Bladder microvascular endothelial cell (primary cell): ENCODE data around the gene GCH1. TPM values are rescaled to one million over a fixed set of nuclear protein-coding genes. Genes with fewer than 3 reads are reported as not detected.

ENCODE experiments used
- total RNA-seq: library from RNA; depleted of rRNA; stranded (reverse); fragments of >200 nt; gene quantifications from 2 replicates; pipeline ENCODE4 v1.2.3, GENCODE V29; 2014

The GCH1 gene, protein sequence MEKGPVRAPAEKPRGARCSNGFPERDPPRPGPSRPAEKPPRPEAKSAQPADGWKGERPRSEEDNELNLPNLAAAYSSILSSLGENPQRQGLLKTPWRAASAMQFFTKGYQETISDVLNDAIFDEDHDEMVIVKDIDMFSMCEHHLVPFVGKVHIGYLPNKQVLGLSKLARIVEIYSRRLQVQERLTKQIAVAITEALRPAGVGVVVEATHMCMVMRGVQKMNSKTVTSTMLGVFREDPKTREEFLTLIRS
- total RNA-seq: 6.0 and 8.4 TPM in 2 replicates

DNA sequence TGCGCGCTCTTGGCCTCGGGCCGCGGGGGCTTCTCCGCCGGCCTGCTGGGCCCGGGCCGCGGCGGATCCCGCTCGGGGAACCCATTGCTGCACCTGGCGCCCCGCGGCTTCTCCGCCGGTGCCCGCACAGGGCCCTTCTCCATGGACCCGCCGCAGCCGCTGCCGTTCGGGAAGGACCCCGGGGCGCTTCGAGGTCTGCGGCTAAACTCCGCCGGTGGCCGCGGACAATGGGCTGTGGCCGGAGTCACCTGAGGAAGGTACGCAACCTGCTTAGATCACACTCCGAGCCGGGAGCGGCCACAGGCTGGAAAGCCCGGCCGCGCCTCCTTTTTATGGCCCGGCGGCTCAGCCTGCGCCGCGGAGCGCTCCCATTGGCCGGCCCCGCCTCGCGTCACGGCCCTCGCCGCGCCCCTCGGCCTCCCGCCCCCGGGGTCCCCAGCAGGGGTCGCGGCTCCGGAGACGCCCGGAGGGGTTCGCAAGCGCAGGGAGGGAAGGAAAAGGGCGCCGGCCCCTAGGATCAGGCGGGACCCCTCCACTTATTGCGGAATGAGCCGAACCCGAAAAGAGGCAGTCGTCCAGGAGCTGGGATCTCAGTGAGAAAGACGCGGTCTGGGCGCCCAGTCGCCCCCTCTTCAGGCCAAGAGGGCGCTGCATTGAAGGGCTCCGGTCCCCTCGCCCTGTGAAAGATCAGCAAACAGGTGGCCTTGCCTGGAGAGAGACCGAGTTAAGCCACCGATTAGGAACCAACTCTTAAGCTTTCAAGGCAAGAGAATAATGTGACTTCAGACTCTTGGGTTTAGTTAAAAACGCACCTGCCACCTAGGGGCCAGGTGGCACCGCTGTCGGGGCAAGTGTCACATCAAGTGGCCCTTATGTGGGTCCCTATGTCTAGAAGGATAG lies at the start of gene GCH1:
Gene GCH1, minus strand, starts transcription at position 306 of the 900 bp plus-strand sequence. Its CDS starts 163 bp downstream, at position 143.

Other genes starting within 250 kb of the GCH1 start
- gene WDHD1, start 124.3 kb upstream of the GCH1 start, total RNA-seq: 8.4 and 14.5 TPM in 2 replicates
- gene SOCS4, start 124.4 kb upstream of the GCH1 start, total RNA-seq: 11.3 and 25.0 TPM in 2 replicates
- 11.7 and 23.5 TPM in 2 replicates for gene MAPK1IP1L, start 148.8 kb upstream of the GCH1 start, total RNA-seq
- gene LGALS3, start 226.4 kb upstream of the GCH1 start, total RNA-seq: 52.8 and 122 TPM in 2 replicates